Panc1 (cell line): ENCODE measurements around the gene TNFRSF1B. TPM values are rescaled to one million over a fixed set of nuclear protein-coding genes. Genes with fewer than 3 reads are reported as not detected.

Source experiments
- ATAC-seq: fragments of 200-7000 bp; cut with Tn5 transposase; 2 replicates; pipeline ENCODE4 v1.9.1; 2020; ENCODE audit warnings: mild to moderate bottlenecking, moderate library complexity
- BruUV-seq: library from RNA; stranded (reverse); fragments of 400-500 nt; replicated peaks from 2 replicates; lab custom pipeline; 2021; lab: Mats Ljungman, UMichigan
- CTCF ChIA-PET: fragments of 300-600 bp; sonication (Branson Sonifier 250); formaldehyde crosslinking; loops from one replicate; lab custom pipeline; 2022; ENCODE audit warnings: antibody characterized with exemption; lab: Charles Lee
- POLR2A ChIA-PET: fragments of 300-600 bp; sonication (Branson Sonifier 250); formaldehyde crosslinking; loops from one replicate; lab custom pipeline; 2022; ENCODE audit warnings: antibody characterized with exemption; lab: Charles Lee
- DNase-seq: peaks from one replicate; pipeline ENCODE4 v3.0.0-alpha.2; 2010; ENCODE audit warnings: low read depth, low spot score
- H3K27ac ChIP-seq: 2 replicates; pipeline ENCODE4 v1.5.1; 2011; ENCODE audit warnings: mild to moderate bottlenecking, low read length, inconsistent platforms
- H3K27me3 ChIP-seq: fragments of 200-500 bp; sonication (Bioruptor generic); 2 replicates; pipeline ENCODE4 v1.6.0; 2014; ENCODE audit warnings: low read length, inconsistent platforms; ENCODE audit not compliant: control insufficient read depth, insufficient read depth
- H3K36me3 ChIP-seq: fragments of 200-500 bp; sonication (Bioruptor generic); 2 replicates; pipeline ENCODE4 v1.5.1; 2014; ENCODE audit warnings: inconsistent platforms, mild to moderate bottlenecking, low read length, moderate library complexity; ENCODE audit not compliant: control insufficient read depth, insufficient read depth
- H3K4me1 ChIP-seq: 2 replicates; pipeline ENCODE4 v1.5.1; 2011; ENCODE audit warnings: inconsistent platforms, mild to moderate bottlenecking, low read length, moderate library complexity; ENCODE audit not compliant: control insufficient read depth, insufficient read depth
- H3K4me3 ChIP-seq, 2 experiments: 2 replicates each; pipeline ENCODE4 v1.5.1; 2011 to 2012; ENCODE audit warnings: low read depth in 2 of 2, low read length in 2 of 2, mild to moderate bottlenecking in 2 of 2, inconsistent platforms in 1 of 2, moderate library complexity in 1 of 2
- H3K9me3 ChIP-seq: fragments of 200-500 bp; sonication (Bioruptor generic); 2 replicates; pipeline ENCODE4 v1.5.1; 2014; ENCODE audit warnings: low read depth, mild to moderate bottlenecking, inconsistent platforms, low read length, moderate library complexity; ENCODE audit not compliant: control insufficient read depth, insufficient read depth
- POLR2AphosphoS5 ChIP-seq: IDR thresholded peaks from 2 replicates; pipeline ENCODE4 v1.6.1; 2012; ENCODE audit warnings: mild to moderate bottlenecking, low read depth, low read length, moderate library complexity
- SIN3A ChIP-seq: IDR thresholded peaks from 2 replicates; pipeline ENCODE4 v1.6.1; 2012; ENCODE audit warnings: low read depth, mild to moderate bottlenecking, low read length, moderate library complexity, borderline replicate concordance; ENCODE audit not compliant: insufficient read depth
- TCF7L2 ChIP-seq: IDR thresholded peaks from 2 replicates; pipeline ENCODE4 v1.6.1; 2011; ENCODE audit warnings: mild to moderate bottlenecking, low read depth, low read length, inconsistent platforms
- in situ Hi-C: cut with HindIII; loops from 2 replicates; pipeline ENCODE4 v1.10.0; 2016; ENCODE audit warnings: low sequenced_read_pairs, low pct_unique_long_range_greater_than_20kb
- intact Hi-C: fragments of 100-400 bp; cut with micrococcal nuclease; formaldehyde crosslinking; loops from one replicate; pipeline ENCODE4 v1.10.0; 2022; ENCODE audit not compliant: unreplicated experiment
- total RNA-seq: library from RNA; stranded (reverse); gene quantifications from one replicate; pipeline ENCODE4 v1.2.1, GENCODE V29; 2021; ENCODE audit not compliant: unreplicated experiment
- TF ChIP-seq, protein P1 (sequence below), 2 experiments: IDR thresholded peaks; 2 replicates each; pipeline ENCODE4 v1.6.1; 2011 to 2012; ENCODE audit warnings: low read depth in 2 of 2, control low read depth in 1 of 2, low read length in 1 of 2, mild to moderate bottlenecking in 1 of 2, moderate library complexity in 1 of 2; ENCODE audit not compliant: insufficient read depth in 1 of 2
- TF ChIP-seq, protein P2 (sequence below): fragments of 450-650 bp; IDR thresholded peaks from 2 replicates; pipeline ENCODE4 v1.5.1; 2017; ENCODE audit warnings: mild to moderate bottlenecking

TNFRSF1B gene
- total RNA-seq, 1 experiment from 2014 or later = 18.8 TPM

DNA sequence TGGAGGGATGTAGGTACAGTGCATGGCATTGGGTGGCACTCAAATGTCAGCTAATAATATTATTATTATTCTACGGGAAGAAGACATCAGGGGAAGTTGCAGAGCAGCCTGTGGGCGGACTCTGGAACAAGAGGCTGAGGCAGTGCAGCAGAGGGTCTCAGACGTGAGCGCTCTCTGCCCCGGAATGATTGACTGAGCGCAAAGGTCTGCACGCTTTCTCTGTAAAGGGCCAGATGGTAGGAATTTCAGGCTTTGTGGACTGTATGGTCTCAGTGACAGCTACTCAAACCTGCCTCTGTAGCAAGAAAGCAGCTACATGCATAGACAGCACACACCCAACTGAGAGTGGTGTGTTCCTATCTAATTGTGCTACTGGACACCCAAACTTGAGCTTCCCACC is 33.4 kb downstream of the TNFRSF1B start:
- TF ChIP-seq TCF7L2 = no peak
- no peak for TF ChIP-seq SIN3A
- TF ChIP-seq, protein P1, sequence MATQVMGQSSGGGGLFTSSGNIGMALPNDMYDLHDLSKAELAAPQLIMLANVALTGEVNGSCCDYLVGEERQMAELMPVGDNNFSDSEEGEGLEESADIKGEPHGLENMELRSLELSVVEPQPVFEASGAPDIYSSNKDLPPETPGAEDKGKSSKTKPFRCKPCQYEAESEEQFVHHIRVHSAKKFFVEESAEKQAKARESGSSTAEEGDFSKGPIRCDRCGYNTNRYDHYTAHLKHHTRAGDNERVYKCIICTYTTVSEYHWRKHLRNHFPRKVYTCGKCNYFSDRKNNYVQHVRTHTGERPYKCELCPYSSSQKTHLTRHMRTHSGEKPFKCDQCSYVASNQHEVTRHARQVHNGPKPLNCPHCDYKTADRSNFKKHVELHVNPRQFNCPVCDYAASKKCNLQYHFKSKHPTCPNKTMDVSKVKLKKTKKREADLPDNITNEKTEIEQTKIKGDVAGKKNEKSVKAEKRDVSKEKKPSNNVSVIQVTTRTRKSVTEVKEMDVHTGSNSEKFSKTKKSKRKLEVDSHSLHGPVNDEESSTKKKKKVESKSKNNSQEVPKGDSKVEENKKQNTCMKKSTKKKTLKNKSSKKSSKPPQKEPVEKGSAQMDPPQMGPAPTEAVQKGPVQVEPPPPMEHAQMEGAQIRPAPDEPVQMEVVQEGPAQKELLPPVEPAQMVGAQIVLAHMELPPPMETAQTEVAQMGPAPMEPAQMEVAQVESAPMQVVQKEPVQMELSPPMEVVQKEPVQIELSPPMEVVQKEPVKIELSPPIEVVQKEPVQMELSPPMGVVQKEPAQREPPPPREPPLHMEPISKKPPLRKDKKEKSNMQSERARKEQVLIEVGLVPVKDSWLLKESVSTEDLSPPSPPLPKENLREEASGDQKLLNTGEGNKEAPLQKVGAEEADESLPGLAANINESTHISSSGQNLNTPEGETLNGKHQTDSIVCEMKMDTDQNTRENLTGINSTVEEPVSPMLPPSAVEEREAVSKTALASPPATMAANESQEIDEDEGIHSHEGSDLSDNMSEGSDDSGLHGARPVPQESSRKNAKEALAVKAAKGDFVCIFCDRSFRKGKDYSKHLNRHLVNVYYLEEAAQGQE (IDR thresholded peaks at IDR 0.05; ENCODE audit: insufficient read depth in 1 of 2, low read depth in 2 of 2, low read length in 1 of 2) = no peak
- TF ChIP-seq POLR2AphosphoS5 = no peak
- TF ChIP-seq, protein P2, sequence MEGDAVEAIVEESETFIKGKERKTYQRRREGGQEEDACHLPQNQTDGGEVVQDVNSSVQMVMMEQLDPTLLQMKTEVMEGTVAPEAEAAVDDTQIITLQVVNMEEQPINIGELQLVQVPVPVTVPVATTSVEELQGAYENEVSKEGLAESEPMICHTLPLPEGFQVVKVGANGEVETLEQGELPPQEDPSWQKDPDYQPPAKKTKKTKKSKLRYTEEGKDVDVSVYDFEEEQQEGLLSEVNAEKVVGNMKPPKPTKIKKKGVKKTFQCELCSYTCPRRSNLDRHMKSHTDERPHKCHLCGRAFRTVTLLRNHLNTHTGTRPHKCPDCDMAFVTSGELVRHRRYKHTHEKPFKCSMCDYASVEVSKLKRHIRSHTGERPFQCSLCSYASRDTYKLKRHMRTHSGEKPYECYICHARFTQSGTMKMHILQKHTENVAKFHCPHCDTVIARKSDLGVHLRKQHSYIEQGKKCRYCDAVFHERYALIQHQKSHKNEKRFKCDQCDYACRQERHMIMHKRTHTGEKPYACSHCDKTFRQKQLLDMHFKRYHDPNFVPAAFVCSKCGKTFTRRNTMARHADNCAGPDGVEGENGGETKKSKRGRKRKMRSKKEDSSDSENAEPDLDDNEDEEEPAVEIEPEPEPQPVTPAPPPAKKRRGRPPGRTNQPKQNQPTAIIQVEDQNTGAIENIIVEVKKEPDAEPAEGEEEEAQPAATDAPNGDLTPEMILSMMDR = no peak
- in situ Hi-C loops = no loop called here
- BruUV-seq = no TSS peak
- Histone ChIP-seq H3K36me3 (no peaks in the 10 kb centered on the region), H3K9me3 (no peaks in the 10 kb centered on the region), H3K27ac (no peak overlapping the region), H3K4me3 (no peak overlapping the region), H3K27me3 (no peaks in the 10 kb centered on the region), H3K4me1 (peaks cover 8% of the 10 kb centered on the region; the same call in 1 of the 2 replicates)
- intact Hi-C loops = no loop called here
- DNase-seq (no peak), ATAC-seq (no peak)
- ChIA-PET POLR2A (no interaction called here), CTCF (no interaction called here)

DNA sequence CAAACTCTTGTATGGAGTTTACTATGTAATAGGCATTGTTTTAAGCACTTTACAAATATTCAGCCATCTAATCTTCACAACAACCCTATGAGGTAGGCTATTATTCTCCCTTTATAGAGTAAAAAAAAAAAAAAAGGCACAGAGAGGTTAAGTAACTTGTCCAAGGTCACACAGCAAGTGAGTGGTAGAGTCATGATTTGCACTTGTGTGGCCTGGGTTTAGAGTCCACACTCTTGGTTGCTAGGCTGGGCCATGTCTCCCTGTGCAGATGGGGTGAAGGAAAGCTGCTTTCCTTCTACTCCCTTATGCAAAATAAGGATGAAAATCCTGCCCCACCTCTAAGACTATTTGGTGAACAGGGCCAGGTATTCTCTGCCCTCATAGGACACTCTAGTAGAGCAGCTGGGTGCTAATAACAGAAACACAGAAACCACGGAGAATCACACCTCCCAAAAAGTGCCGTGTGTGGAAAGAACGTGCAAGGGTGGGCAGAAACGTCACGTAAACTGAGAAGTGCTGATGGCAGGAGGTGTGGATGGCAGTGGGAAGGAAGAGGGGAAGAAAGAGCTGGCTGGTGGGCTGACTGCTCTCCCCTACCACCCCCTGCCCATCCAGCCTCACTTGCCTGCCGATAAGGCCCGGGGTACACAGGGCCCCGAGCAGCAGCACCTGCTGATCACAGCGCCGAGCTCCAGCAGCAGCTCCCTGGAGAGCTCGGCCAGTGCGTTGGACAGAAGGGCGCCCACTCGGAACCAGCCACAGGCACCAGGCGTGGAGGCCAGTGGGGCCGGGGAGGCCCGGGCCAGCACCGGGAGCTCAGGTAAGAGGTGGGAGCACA is 34.8 kb downstream of the TNFRSF1B start:
- in situ Hi-C loops = no loop called here
- CTCF ChIA-PET = interaction anchor here (0.6 to 1.2 kb wide), 4 partner anchors 77 to 451 kb away, joined by 3 to 4 read pairs (median 3); no protein-coding TSS in a partner anchor
- POLR2A ChIA-PET = no interaction called here
- Histone ChIP-seq H3K9me3 (no peaks in the 10 kb centered on the region), H3K27me3 (no peaks in the 10 kb centered on the region), H3K27ac (no peak overlapping the region), H3K4me3 (no peak overlapping the region), H3K4me1 (peaks cover 8% of the 10 kb centered on the region; the same call in 1 of the 2 replicates), H3K36me3 (no peaks in the 10 kb centered on the region)
- no peak for DNase-seq
- TF ChIP-seq, protein P1 (IDR thresholded peaks at IDR 0.05; ENCODE audit: insufficient read depth in 1 of 2, low read depth in 2 of 2, low read length in 1 of 2) = no peak
- TF ChIP-seq, protein P2 = no peak
- TF ChIP-seq TCF7L2 = no peak
- no peak for ATAC-seq
- intact Hi-C loops = no loop called here
- no TSS peak for BruUV-seq
